Ovary (tissue), 9 donors: ENCODE data around the gene C7orf33. TPM values are rescaled to one million over a fixed set of nuclear protein-coding genes. Genes with fewer than 3 reads are reported as not detected.

Experiments used
- DNase-seq, 5 donors: peaks; one replicate each; pipeline ENCODE4 v3.0.0-alpha.2; 2019 to 2020
- H3K27ac ChIP-seq, 2 donors: fragments of 200-600 bp; one replicate each; pipeline versions ENCODE4 v1.5.1 to v1.8.0; 2019 to 2022
- H3K27me3 ChIP-seq: fragments of 200-600 bp; one replicate; pipeline ENCODE4 v1.8.0; 2022
- H3K36me3 ChIP-seq: fragments of 200-600 bp; sonication (generic); one replicate; pipeline ENCODE4 v1.5.1; 2019
- H3K4me1 ChIP-seq: one replicate; pipeline ENCODE4 v1.8.1; 2013; ENCODE audit warnings: mild to moderate bottlenecking, moderate library complexity; ENCODE audit not compliant: insufficient read depth
- H3K4me3 ChIP-seq: fragments of 200-600 bp; sonication (generic); one replicate; pipeline ENCODE4 v1.5.1; 2017
- H3K9me3 ChIP-seq, 2 donors: fragments of 200-600 bp in 1 of 2; sonication (generic) in 1 of 2; one replicate each; pipeline versions ENCODE4 v1.5.1 to v1.8.1; 2013 to 2019; ENCODE audit warnings: mild to moderate bottlenecking in 1 of 2, moderate library complexity in 1 of 2
- EP300 ChIP-seq: sonication (generic); formaldehyde crosslinking; IDR thresholded peaks from one replicate; pipeline ENCODE4 v1.6.1; 2017; ENCODE audit warnings: antibody characterized with exemption
- POLR2A ChIP-seq: fragments of 450-650 bp; IDR thresholded peaks from one replicate; pipeline ENCODE4 v1.6.1; 2017; ENCODE audit warnings: antibody characterized with exemption, mild to moderate bottlenecking, moderate library complexity
- WGBS, 3 donors: extraction: QIAGEN DNeasy Blood & Tissue Kit in 1 of 3; methylation state at CpG; one replicate each; pipeline versions ENCODE4 v1.1.5 to v1.1.7; 2013 to 2017; 5-methylcytosine and 5-hydroxymethylcytosine counted together
- intact Hi-C, 4 donors: fragments of 100-400 bp; cut with DNase I; formaldehyde crosslinking; loops; one replicate each; pipeline versions ENCODE4 v1.11.0 to v1.15.1; 2022 to 2023
- polyA plus RNA-seq, 2 donors: library from polyadenylated mRNA; stranded (reverse); fragments of 200-250 nt in 1 of 2; fragments of 350-450 nt in 1 of 2; fragmentation: Illumina TruSeq in 1 of 2; extraction: RNeasy Lipid Tissue Mini Kit (QIAGEN cat#74804) in 1 of 2; gene quantifications; one replicate each; pipeline ENCODE4 v1.2.3, GENCODE V29; 2013 to 2014
- total RNA-seq, 7 donors: library from RNA; depleted of rRNA in 2 of 7; stranded (reverse); fragments of >200 nt in 2 of 7; fragmentation: NEBNext Ultra II Directional in 3 of 7; extraction: Animal tissue kit (Norgen Biotek cat#: 25700) in 3 of 7; gene quantifications; one replicate each; pipeline versions ENCODE4 v1.1.0 to v1.2.4, GENCODE V29; 2016 to 2023
- TF ChIP-seq, protein P1 (sequence below), 3 donors: fragments of 450-650 bp in 2 of 3; fragments of 200-600 bp in 1 of 3; IDR thresholded peaks; one replicate each; pipeline versions ENCODE4 v1.5.1 to v1.8.0; 2016 to 2022; ENCODE audit warnings: antibody characterized with exemption in 3 of 3, mild to moderate bottlenecking in 1 of 3
- donor health status: DM: no; HTN: no; CAD: no; lungs with moderate emphysema.
- donor health status: DM: no; HTN: no; CAD: no.
- donor health status: Bipolar disorder and iron deficiency.
- donor health status: DM: yes; HTN: yes; CAD: no.
- donor health status: DM: no; HTN: no; CAD: no.
- donor health status: DM: yes; HTN: yes; CAD: no.

The C7orf33 gene
- total and polyA plus RNA-seq, 9 donors: not detected

DNA sequence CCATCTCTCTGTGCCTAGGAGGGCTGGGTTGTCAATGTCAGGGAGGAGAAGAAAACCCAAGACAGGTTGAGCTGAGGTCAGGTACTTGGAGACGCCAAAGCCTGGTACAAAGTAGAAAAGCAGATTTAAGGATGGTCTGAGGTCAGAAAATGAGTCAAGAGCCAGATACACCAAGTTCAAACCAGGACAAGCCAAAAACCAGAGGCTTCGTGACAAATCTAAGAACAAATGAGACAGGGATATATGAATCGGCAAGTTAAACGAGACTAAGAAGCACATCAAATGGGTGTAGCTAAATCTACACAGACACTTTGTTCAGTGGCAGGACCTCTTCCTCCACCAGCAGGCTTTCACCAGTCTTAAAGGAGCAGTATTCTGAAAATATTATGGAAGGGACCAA, 34.2 kb downstream of the C7orf33 start:
- TF ChIP-seq POLR2A (no peak), EP300 (no peak)
- TF ChIP-seq, protein P1, sequence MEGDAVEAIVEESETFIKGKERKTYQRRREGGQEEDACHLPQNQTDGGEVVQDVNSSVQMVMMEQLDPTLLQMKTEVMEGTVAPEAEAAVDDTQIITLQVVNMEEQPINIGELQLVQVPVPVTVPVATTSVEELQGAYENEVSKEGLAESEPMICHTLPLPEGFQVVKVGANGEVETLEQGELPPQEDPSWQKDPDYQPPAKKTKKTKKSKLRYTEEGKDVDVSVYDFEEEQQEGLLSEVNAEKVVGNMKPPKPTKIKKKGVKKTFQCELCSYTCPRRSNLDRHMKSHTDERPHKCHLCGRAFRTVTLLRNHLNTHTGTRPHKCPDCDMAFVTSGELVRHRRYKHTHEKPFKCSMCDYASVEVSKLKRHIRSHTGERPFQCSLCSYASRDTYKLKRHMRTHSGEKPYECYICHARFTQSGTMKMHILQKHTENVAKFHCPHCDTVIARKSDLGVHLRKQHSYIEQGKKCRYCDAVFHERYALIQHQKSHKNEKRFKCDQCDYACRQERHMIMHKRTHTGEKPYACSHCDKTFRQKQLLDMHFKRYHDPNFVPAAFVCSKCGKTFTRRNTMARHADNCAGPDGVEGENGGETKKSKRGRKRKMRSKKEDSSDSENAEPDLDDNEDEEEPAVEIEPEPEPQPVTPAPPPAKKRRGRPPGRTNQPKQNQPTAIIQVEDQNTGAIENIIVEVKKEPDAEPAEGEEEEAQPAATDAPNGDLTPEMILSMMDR (IDR thresholded peaks at IDR 0.05): no peak
- Histone ChIP-seq H3K27me3 (no peaks in the 10 kb centered on the region), H3K4me1 (no peaks in the 10 kb centered on the region), H3K27ac (no peak overlapping the region), H3K9me3 (no peaks in the 10 kb centered on the region), H3K36me3 (no peaks in the 10 kb centered on the region), H3K4me3 (no peak overlapping the region)
- 46 to 49% (median 49%) methylated on average over 4 of the region's 4 CpGs for WGBS, 3 donors
- intact Hi-C loops: no loop called here
- DNase-seq: no peak

DNA sequence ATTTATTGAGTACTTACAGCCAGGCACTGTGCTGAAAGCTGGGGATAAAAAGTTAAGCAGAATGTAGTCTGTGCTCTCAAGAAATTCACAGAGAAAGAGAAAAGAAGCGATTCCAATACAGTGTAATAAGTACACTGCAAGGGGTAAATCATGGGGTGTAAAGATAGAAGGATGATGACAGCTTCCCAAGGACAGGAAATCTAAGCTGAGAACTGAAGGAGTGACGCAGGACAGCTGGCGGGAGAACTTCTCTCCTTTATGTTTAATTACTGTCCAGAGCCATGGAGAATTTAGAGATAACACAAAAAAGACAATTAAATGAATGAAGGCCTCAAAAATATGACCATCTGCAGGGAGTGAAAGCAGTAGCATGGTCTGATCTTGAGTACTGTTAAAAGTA, 34.8 kb downstream of the C7orf33 start:
- intact Hi-C loops: no loop called here
- H3K36me3 ChIP-seq: no peaks in the 10 kb centered on the region
- H3K27ac ChIP-seq: no peak overlapping the region
- no peaks in the 10 kb centered on the region for H3K9me3 ChIP-seq
- no peak overlapping the region for H3K4me3 ChIP-seq
- no peak for TF ChIP-seq EP300
- TF ChIP-seq, protein P1 (IDR thresholded peaks at IDR 0.05): no peak
- TF ChIP-seq POLR2A: no peak
- DNase-seq: no peak
- 53 to 64% (median 60%) methylated on average over 3 of the region's 3 CpGs for WGBS, 3 donors
- H3K27me3 ChIP-seq: no peaks in the 10 kb centered on the region
- H3K4me1 ChIP-seq: no peaks in the 10 kb centered on the region

DNA sequence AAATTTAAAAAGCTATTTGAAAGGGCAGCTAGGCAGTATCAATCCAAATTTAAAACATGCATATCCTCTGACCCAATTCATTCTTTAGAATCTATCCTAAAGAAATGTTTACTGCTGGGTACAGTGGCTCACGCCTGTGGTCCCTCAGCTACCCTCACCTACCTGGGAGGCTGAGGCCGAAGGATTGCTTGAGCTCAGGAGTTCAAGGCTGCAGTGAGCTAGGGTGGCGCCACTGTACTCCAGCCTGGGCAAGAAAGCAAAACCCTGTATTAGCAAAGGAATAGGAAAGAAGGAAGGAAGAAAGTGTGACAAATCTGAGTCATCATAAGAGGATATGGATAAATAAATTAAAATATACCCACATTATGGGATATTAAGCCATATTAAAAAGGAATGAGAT, 36.3 kb downstream of the C7orf33 start:
- intact Hi-C loops: no loop called here
- TF ChIP-seq, protein P1 (IDR thresholded peaks at IDR 0.05): no peak
- no peak for TF ChIP-seq POLR2A
- no peak for TF ChIP-seq EP300

DNA sequence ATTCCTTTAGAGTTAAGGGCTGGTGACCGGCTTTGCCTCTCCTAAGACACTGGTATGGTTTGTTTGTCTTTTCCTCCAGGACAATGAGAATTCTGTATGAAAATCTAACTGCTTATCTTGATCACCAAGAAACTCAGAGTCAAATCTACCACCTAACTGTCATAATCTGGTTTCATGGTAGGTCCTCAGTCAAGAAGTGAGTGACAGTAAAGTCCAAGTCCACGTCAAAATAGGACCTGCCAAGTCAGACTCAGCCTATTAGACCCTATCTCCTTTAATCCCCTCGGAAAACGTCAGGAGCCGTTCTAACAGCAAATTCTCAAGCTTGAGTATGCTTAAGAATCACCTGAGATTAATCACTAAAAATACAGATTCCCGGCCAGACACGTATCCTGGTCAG, 37.4 kb downstream of the C7orf33 start:
- Histone ChIP-seq H3K27ac (no peak overlapping the region), H3K4me1 (no peaks in the 10 kb centered on the region), H3K27me3 (no peaks in the 10 kb centered on the region), H3K4me3 (no peak overlapping the region), H3K9me3 (no peaks in the 10 kb centered on the region), H3K36me3 (no peaks in the 10 kb centered on the region)
- DNase-seq: no peak
- intact Hi-C loops: no loop called here
- WGBS, 3 donors: 60 to 93% (median 82%) methylated on average over 7 of the region's 7 CpGs
- TF ChIP-seq EP300 (no peak), POLR2A (no peak)
- TF ChIP-seq, protein P1 (IDR thresholded peaks at IDR 0.05): no peak

More for the DNA sequence above, 36.3 kb downstream of the C7orf33 start:
- Histone ChIP-seq H3K27me3 (no peaks in the 10 kb centered on the region), H3K4me3 (no peak overlapping the region), H3K27ac (no peak overlapping the region), H3K9me3 (no peaks in the 10 kb centered on the region), H3K36me3 (no peaks in the 10 kb centered on the region), H3K4me1 (no peaks in the 10 kb centered on the region)
- no peak for DNase-seq
- WGBS, 3 donors: 64 to 76% (median 69%) methylated on average over 3 of the region's 3 CpGs
